ENCODE results near the gene RPTOR. TPM values are rescaled to one million over a fixed set of nuclear protein-coding genes. Genes with fewer than 3 reads are reported as not detected.

RPTOR gene
- total RNA-seq, 1 donor from 2014 or later: 32.0 TPM

- H3K4me1 Mint-ChIP-seq (ENCODE audit: low read depth, unreplicated experiment): peaks cover 2% of the 10 kb centered on the region
- Histone ChIP-seq H3K4me2 (ENCODE audit: low read length) (no peak overlapping the region), H3K27me3 (ENCODE audit: insufficient read depth, low read length) (peaks cover 29% of the 10 kb centered on the region), H3K9ac (ENCODE audit: low read length) (no peak overlapping the region), H3K4me3 (ENCODE audit: insufficient read depth, low read depth, low read length) (no peak overlapping the region), H3K27ac (ENCODE audit: low read depth, low read length) (no peak overlapping the region), H3K36me3 (ENCODE audit: insufficient read depth, low read length) (no peaks in the 10 kb centered on the region), H4K20me1 (ENCODE audit: insufficient read depth, low read length) (peaks cover 9% of the 10 kb centered on the region), H3K9me3 (ENCODE audit: insufficient read depth, low read depth, low read length) (no peaks in the 10 kb centered on the region), H3K4me1 (ENCODE audit: insufficient read depth, low read length) (peaks cover 11% of the 10 kb centered on the region), H3K79me2 (ENCODE audit: insufficient read depth, low read length) (no peaks in the 10 kb centered on the region), H2AFZ (ENCODE audit: low read depth, low read length) (no peak overlapping the region)
- H3K4me3 Mint-ChIP-seq (ENCODE audit: unreplicated experiment): no peak overlapping the region
- no peak for FAIRE-seq
- no peak for TF ChIP-seq CTCF (IDR thresholded peaks at IDR 0.05; ENCODE audit: insufficient read depth, low read depth, low read length)
- H3K36me3 Mint-ChIP-seq (ENCODE audit: low read depth, unreplicated experiment): peaks cover 5% of the 10 kb centered on the region
- peaks cover 8% of the 10 kb centered on the region for H3K9me3 Mint-ChIP-seq (ENCODE audit: unreplicated experiment)
- peaks cover 39% of the 10 kb centered on the region for H3K27me3 Mint-ChIP-seq (ENCODE audit: low read depth, unreplicated experiment)
- DNase-seq (ENCODE audit: low read depth): no peak
- H3K27ac Mint-ChIP-seq (ENCODE audit: unreplicated experiment): no peak overlapping the region
Observed at GRCh38 chr17:81006891-81007290, 462.3 kb downstream of the RPTOR start.

GRCh38 chr17:81008140-81008539 lies 463.5 kb downstream of the RPTOR start:
- Histone ChIP-seq H3K4me3 (ENCODE audit: insufficient read depth, low read depth, low read length) (no peak overlapping the region), H3K4me2 (ENCODE audit: low read length) (no peak overlapping the region), H3K9me3 (ENCODE audit: insufficient read depth, low read depth, low read length) (no peaks in the 10 kb centered on the region), H3K27ac (ENCODE audit: low read depth, low read length) (no peak overlapping the region), H3K27me3 (ENCODE audit: insufficient read depth, low read length) (peaks cover 29% of the 10 kb centered on the region), H3K36me3 (ENCODE audit: insufficient read depth, low read length) (no peaks in the 10 kb centered on the region), H4K20me1 (ENCODE audit: insufficient read depth, low read length) (peaks cover 4% of the 10 kb centered on the region), H3K4me1 (ENCODE audit: insufficient read depth, low read length) (peaks cover 5% of the 10 kb centered on the region), H3K9ac (ENCODE audit: low read length) (no peak overlapping the region), H2AFZ (ENCODE audit: low read depth, low read length) (no peak overlapping the region), H3K79me2 (ENCODE audit: insufficient read depth, low read length) (no peaks in the 10 kb centered on the region)
- Mint-ChIP-seq H3K27ac (ENCODE audit: unreplicated experiment) (no peak overlapping the region), H3K4me1 (ENCODE audit: low read depth, unreplicated experiment) (peaks cover 2% of the 10 kb centered on the region), H3K27me3 (ENCODE audit: low read depth, unreplicated experiment) (peaks cover 30% of the 10 kb centered on the region), H3K4me3 (ENCODE audit: unreplicated experiment) (no peak overlapping the region), H3K36me3 (ENCODE audit: low read depth, unreplicated experiment) (peaks cover 6% of the 10 kb centered on the region), H3K9me3 (ENCODE audit: unreplicated experiment) (peaks cover 9% of the 10 kb centered on the region)
- no peak for TF ChIP-seq EZH2 (IDR thresholded peaks at IDR 0.05; ENCODE audit: insufficient read depth, low read length)
- no peak for TF ChIP-seq CTCF (IDR thresholded peaks at IDR 0.05; ENCODE audit: insufficient read depth, low read depth, low read length)
- FAIRE-seq (no peak), DNase-seq (ENCODE audit: low read depth) (no peak)

GRCh38 chr17:81009136-81009535 lies 464.5 kb downstream of the RPTOR start:
- peaks cover 4% of the 10 kb centered on the region for H4K20me1 ChIP-seq (ENCODE audit: insufficient read depth, low read length)
- H3K79me2 ChIP-seq (ENCODE audit: insufficient read depth, low read length): no peaks in the 10 kb centered on the region
- peaks cover 5% of the 10 kb centered on the region for H3K4me1 ChIP-seq (ENCODE audit: insufficient read depth, low read length)
- DNase-seq (ENCODE audit: low read depth) (no peak), FAIRE-seq (no peak)
- no peak overlapping the region for H3K4me2 ChIP-seq (ENCODE audit: low read length)
- H3K4me1 Mint-ChIP-seq (ENCODE audit: low read depth, unreplicated experiment): peaks cover 2% of the 10 kb centered on the region
- H3K9me3 ChIP-seq (ENCODE audit: insufficient read depth, low read depth, low read length): no peaks in the 10 kb centered on the region
- H3K27me3 Mint-ChIP-seq (ENCODE audit: low read depth, unreplicated experiment): peaks cover 24% of the 10 kb centered on the region
- H2AFZ ChIP-seq (ENCODE audit: low read depth, low read length): no peak overlapping the region
- no peak overlapping the region for H3K4me3 Mint-ChIP-seq (ENCODE audit: unreplicated experiment)
- no peak overlapping the region for H3K9ac ChIP-seq (ENCODE audit: low read length)
- no peak for TF ChIP-seq EZH2 (IDR thresholded peaks at IDR 0.05; ENCODE audit: insufficient read depth, low read length)
- no peak for TF ChIP-seq CTCF (IDR thresholded peaks at IDR 0.05; ENCODE audit: insufficient read depth, low read depth, low read length)
- no peaks in the 10 kb centered on the region for H3K36me3 ChIP-seq (ENCODE audit: insufficient read depth, low read length)
- H3K36me3 Mint-ChIP-seq (ENCODE audit: low read depth, unreplicated experiment): peaks cover 9% of the 10 kb centered on the region
- no peak overlapping the region for H3K27ac ChIP-seq (ENCODE audit: low read depth, low read length)
- no peak overlapping the region for H3K27ac Mint-ChIP-seq (ENCODE audit: unreplicated experiment)
- H3K9me3 Mint-ChIP-seq (ENCODE audit: unreplicated experiment): peaks cover 15% of the 10 kb centered on the region
- H3K4me3 ChIP-seq (ENCODE audit: insufficient read depth, low read depth, low read length): no peak overlapping the region
- peaks cover 24% of the 10 kb centered on the region for H3K27me3 ChIP-seq (ENCODE audit: insufficient read depth, low read length)
